Right lobe of liver (tissue), 6 donors: ENCODE results near the gene IGLON5. TPM values are rescaled to one million over a fixed set of nuclear protein-coding genes. Genes with fewer than 3 reads are reported as not detected.

Experiments used
- ATAC-seq, 4 donors: fragments of 200-7000 bp; cut with Tn5 transposase; one replicate each; pipeline ENCODE4 v1.9.1; 2020; ENCODE audit warnings: mild to moderate bottlenecking in 4 of 4, moderate library complexity in 4 of 4
- DNase-seq, 3 donors: peaks; one replicate each; pipeline ENCODE4 v3.0.0-alpha.2; 2020
- H3K27ac ChIP-seq, 3 donors: fragments of 200-600 bp; one replicate each; pipeline ENCODE4 v1.8.0; 2022
- H3K27me3 ChIP-seq, 2 donors: fragments of 200-600 bp; one replicate each; pipeline ENCODE4 v1.8.0; 2022
- H3K36me3 ChIP-seq, 4 donors: fragments of 200-600 bp; sonication (generic) in 1 of 4; one replicate each; pipeline versions ENCODE4 v1.5.1 to v1.8.0; 2017 to 2022; ENCODE audit warnings: control low read depth in 1 of 4
- H3K4me1 ChIP-seq, 4 donors: fragments of 200-600 bp; sonication (generic) in 1 of 4; one replicate each; pipeline versions ENCODE4 v1.5.1 to v1.8.0; 2017 to 2022; ENCODE audit warnings: control low read depth in 1 of 4
- H3K4me3 ChIP-seq, 3 donors: fragments of 200-600 bp; one replicate each; pipeline ENCODE4 v1.8.0; 2022
- H3K9me3 ChIP-seq, 4 donors: fragments of 200-600 bp; sonication (generic) in 1 of 4; one replicate each; pipeline versions ENCODE4 v1.5.1 to v1.8.0; 2017 to 2022; ENCODE audit warnings: control low read depth in 1 of 4
- POLR2A ChIP-seq: fragments of 450-650 bp; IDR thresholded peaks from one replicate; pipeline ENCODE4 v1.6.1; 2017; ENCODE audit warnings: antibody characterized with exemption, mild to moderate bottlenecking
- WGBS: methylation state at CpG from one replicate; pipeline ENCODE4 v1.1.6; 2018; ENCODE audit warnings: low coverage, low lambda C conversion rate; ENCODE audit not compliant: insufficient coverage; ENCODE audit errors: missing lambda C conversion rate; 5-methylcytosine and 5-hydroxymethylcytosine counted together
- intact Hi-C, 2 donors: fragments of 100-400 bp; cut with DNase I; formaldehyde crosslinking; loops; one replicate each; pipeline versions ENCODE4 v1.11.2 to v1.14.1; 2022
- total RNA-seq, 6 experiments: library from RNA; depleted of rRNA in 2 of 6; stranded (reverse); fragments of >200 nt in 2 of 6; fragmentation: NEBNext Ultra II Directional in 3 of 6; extraction: Animal tissue kit (Norgen Biotek cat#: 25700) in 3 of 6; gene quantifications; one replicate each; pipeline versions ENCODE4 v1.1.0 to v1.2.4, GENCODE V29; 2016 to 2023
- TF ChIP-seq, protein P1 (sequence below), 4 donors: fragments of 200-600 bp in 3 of 4; fragments of 450-650 bp in 1 of 4; IDR thresholded peaks; one replicate each; pipeline versions ENCODE4 v1.5.1 to v1.8.0; 2016 to 2022; ENCODE audit warnings: antibody characterized with exemption in 4 of 4, mild to moderate bottlenecking in 2 of 4
- donor health status: DM: no; HTN: yes; CAD: no.
- donor health status: DM: no; HTN: no; CAD: no.
- donor health status: DM: no; HTN: no; CAD: no.
- donor health status: DM: no; HTN: yes; CAD: no.
- donor health status: DM: no; HTN: yes; CAD: no.

The IGLON5 gene
- total RNA-seq, 6 experiments from 2014 or later, result 0.27 to 0.80 (median 0.49) TPM

DNA sequence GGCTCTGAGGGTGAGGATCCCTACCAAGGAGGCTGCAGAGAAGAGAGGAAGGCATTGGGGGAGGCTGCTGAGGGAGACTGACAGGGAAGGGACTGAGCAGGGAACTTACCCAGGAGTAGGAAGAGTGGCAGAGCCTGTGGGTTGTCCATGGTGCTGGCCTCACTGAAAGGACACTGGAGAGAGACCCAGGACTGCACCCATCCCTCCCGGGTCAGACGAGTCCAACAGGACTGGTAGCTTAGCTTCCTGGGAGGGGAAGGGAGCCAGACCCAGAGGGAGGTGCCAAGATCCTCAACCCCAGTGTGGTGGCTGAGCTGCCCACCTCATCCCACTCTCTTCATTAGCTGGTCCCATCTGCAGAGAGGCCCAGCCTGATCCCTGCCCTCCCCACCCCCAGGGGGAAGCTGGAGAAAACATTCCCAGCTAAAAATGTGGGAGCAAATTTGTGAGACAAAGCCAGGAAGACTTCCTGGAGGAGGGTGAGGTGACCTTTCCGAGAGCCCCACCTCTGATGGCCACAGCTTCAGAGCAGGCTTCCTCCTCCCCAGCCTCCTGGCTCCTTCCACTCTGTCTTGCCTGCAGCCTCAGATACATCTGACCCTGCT lies 30.6 kb downstream of the IGLON5 start, which contains the start of gene VSIG10L:
Gene VSIG10L, minus strand, starts transcription at position 164 of the 605 bp plus-strand sequence. Its CDS starts 15 bp downstream, at position 149.
- Histone ChIP-seq H3K9me3 (no peaks in the 10 kb centered on the region), H3K27ac (peak within 1 kb of the TSS in 1 of 3 donors; percentile 33), H3K4me3 (no peak within 1 kb of the TSS), H3K4me1 (peaks cover 0 to 18% (median 0%) of the 10 kb centered on the region in 4 donors), H3K36me3 (peaks cover 0 to 22% (median 11%) of the 10 kb centered on the region in 4 donors), H3K27me3 (no peaks in the 10 kb centered on the region)
- DNase-seq (no peak), ATAC-seq (no peak)
- 60% methylated on average over 1 of the region's 3 CpGs for WGBS
- no peak for TF ChIP-seq POLR2A
- TF ChIP-seq, protein P1, sequence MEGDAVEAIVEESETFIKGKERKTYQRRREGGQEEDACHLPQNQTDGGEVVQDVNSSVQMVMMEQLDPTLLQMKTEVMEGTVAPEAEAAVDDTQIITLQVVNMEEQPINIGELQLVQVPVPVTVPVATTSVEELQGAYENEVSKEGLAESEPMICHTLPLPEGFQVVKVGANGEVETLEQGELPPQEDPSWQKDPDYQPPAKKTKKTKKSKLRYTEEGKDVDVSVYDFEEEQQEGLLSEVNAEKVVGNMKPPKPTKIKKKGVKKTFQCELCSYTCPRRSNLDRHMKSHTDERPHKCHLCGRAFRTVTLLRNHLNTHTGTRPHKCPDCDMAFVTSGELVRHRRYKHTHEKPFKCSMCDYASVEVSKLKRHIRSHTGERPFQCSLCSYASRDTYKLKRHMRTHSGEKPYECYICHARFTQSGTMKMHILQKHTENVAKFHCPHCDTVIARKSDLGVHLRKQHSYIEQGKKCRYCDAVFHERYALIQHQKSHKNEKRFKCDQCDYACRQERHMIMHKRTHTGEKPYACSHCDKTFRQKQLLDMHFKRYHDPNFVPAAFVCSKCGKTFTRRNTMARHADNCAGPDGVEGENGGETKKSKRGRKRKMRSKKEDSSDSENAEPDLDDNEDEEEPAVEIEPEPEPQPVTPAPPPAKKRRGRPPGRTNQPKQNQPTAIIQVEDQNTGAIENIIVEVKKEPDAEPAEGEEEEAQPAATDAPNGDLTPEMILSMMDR (IDR thresholded peaks at IDR 0.05), result no peak
- intact Hi-C loops, result no loop called here

DNA sequence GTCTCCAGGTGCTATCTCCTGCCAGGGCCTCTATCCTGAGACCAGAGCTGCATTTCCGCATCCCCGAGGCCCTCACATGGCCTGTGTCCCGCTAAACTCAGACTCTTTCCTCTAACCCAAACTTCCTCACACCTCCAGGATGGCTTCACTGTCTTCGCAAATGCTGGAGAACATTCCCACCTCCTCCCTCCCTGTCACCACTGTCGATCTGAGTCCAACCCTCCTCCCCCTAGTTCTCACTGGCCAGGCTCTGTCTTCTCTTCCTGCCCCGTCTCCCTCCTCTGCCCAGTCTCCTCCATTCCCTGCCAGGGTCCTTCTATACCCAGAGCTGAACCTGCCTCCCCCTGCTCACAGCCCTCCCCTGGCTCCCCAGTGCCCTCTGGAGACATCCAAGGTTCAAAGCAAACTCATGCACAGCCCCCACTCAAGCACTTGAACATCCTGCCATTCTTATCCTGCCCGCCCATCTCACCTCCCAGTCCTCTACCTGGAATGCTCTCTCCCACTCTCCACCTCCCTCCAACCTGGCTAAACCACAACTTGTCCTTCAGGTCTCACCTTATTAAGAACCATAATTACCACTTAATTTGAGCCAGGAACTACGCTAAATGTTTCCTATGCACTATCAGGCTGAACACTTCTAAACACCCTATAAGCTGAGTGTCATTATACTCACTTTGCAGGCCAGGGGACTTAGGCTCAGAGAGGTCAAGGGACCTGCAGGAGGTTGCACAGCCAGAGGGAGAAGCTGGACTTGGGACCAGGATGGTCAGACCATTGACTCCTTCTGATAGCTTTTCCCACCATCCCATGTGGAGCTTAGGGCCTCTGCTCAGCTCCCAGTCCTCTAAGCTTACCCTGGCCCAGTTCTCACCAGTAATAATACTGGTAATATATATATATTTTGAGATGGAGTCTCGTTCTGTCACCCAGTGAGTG lies 31.5 kb downstream of the IGLON5 start:
- intact Hi-C loops, result no loop called here
- Histone ChIP-seq H3K9me3 (no peaks in the 10 kb centered on the region), H3K4me3 (no peak overlapping the region), H3K27ac (no peak overlapping the region), H3K27me3 (no peaks in the 10 kb centered on the region), H3K36me3 (peaks cover 0 to 27% (median 12%) of the 10 kb centered on the region in 4 donors), H3K4me1 (peaks cover 0 to 25% (median 1%) of the 10 kb centered on the region in 4 donors)
- TF ChIP-seq, protein P1 (IDR thresholded peaks at IDR 0.05), result no peak
- TF ChIP-seq POLR2A, result no peak
- no peak for ATAC-seq
- DNase-seq, result no peak
- 56% methylated on average over 6 of the region's 9 CpGs for WGBS

DNA sequence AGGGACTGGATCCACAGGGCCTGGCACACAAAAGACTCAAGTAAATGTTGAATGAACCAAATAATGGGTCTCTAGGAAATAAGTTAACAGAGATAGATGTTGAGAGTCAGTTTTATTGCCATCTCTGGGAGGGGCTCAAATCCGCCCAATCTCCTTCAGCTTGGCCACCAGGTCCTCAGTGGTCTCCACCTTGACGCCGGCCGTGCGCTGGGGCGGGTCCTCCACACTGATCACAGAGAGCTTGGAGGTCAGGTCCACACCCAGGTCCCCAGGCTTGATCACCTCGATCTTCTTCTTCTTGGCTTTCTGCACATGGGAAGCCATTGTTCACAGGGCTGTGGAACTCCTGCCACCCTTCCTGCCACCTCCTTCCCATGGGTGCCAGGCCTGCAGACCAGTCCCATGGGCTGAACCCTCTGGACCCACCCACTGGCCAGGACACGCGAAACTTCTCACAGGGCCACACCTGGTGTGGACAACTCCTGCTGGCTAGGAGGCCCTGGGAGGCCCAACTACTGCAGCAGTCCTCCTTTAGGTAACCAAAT lies 33.7 kb downstream of the IGLON5 start:
- no peaks in the 10 kb centered on the region for H3K9me3 ChIP-seq
- intact Hi-C loops, result no loop called here
- no peak overlapping the region for H3K4me3 ChIP-seq
- no peaks in the 10 kb centered on the region for H3K27me3 ChIP-seq
- DNase-seq, result no peak
- no peak overlapping the region for H3K27ac ChIP-seq
- no peak for ATAC-seq
- 100% methylated on average over 1 of the region's 9 CpGs for WGBS
- TF ChIP-seq POLR2A, result no peak
- TF ChIP-seq, protein P1 (IDR thresholded peaks at IDR 0.05), result no peak
- peaks cover 0 to 27% (median 6%) of the 10 kb centered on the region in 4 donors for H3K4me1 ChIP-seq
- H3K36me3 ChIP-seq, result peaks cover 0 to 37% (median 17%) of the 10 kb centered on the region in 4 donors

DNA sequence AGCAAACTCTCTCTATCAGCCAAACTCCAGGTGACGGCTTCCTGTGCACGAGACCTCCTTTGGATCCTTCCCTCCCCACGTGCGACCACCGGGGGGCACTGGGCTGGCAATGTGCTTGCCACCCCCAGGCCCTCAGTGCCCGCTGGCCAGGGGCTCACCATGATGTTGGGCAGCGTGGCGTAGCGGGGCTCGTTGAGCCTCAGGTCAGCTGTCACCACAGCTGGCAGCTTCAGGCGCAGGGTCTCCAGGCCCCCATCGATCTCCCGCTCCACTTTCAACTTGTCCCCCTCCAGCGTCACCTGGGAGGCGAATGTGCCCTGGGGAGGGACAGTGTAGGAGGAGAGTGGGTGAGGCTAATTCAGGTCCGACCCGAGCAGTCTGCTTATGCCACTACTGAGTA lies 35.3 kb downstream of the IGLON5 start:
- intact Hi-C loops, result no loop called here
- no peak for DNase-seq
- Histone ChIP-seq H3K27me3 (no peaks in the 10 kb centered on the region), H3K4me3 (no peak overlapping the region), H3K36me3 (peaks cover 0 to 49% (median 24%) of the 10 kb centered on the region in 4 donors), H3K9me3 (no peaks in the 10 kb centered on the region), H3K4me1 (peaks cover 0 to 35% (median 6%) of the 10 kb centered on the region in 4 donors), H3K27ac (no peak overlapping the region)
- TF ChIP-seq, protein P1 (IDR thresholded peaks at IDR 0.05), result no peak
- TF ChIP-seq POLR2A, result no peak
- WGBS, result 84% methylated on average over 8 of the region's 17 CpGs
- ATAC-seq, result no peak
